HG02970 (cell line): ENCODE results near the gene MTHFSD.

Experiments
- ATAC-seq: cut with Tn5 transposase; IDR thresholded peaks from one replicate; pipeline ENCODE4 v1.9.1; 2021; ENCODE audit warnings: mild to moderate bottlenecking, moderate library complexity, moderate number of reproducible peaks; ENCODE audit not compliant: unreplicated experiment, low FRiP score

MTHFSD gene

DNA sequence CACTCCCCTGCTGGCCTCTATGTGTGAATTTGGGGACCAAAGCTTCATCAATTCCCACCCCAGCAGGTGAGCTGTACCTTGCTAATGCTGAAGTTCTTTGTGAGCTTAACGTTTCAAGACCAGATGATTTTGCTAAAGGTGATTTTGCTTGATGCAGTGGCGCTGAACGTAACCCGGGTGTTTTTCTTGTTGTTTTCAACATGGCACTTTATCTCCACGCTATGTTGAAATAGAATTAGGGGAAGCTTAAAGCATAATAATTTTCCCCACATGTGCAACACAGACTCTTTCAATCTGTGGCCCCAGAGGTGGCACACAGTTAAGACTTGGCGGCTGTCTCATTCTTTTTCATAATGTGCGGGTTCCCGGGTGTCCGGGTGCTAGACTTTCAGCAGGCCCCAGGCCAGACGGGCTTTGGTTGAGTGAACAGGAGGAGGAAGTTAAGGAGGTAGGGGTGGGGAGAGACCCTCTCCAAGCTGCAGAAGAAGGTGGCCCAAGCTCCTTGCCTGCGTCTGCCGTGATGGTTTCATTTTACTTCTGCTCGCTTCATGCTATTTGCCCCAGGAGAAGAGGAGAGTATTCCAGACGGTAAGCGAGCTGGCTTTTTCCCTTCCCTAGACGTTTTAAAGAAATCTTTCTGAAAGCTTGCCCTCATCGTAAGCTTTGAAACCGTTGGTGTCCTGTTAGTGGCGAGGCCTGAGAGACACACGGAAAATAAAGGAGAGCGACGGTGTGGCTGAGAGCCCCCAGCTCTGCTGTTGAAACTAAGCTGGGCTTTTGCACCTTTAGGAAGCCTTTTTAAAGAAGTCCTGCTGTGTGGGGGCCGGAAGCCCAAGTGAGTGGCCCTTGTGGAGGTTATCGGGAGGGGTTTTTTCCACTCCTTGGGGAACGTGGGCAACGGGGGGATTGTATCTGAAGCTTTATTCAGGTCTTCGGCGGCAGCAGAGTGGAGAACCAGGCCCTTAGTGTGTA lies 15.8 kb upstream of the MTHFSD start:
- ATAC-seq: no peak

- no peak for ATAC-seq
Measured at GRCh38 chr16:86569701-86570447, 14.8 kb upstream of the MTHFSD start.

- no peak for ATAC-seq
Measured at GRCh38 chr16:86568677-86569623, 13.9 kb upstream of the MTHFSD start.

- no peak for ATAC-seq
Measured at GRCh38 chr16:86567701-86568581, 12.9 kb upstream of the MTHFSD start.

- ATAC-seq: no peak
Measured at GRCh38 chr16:86566966-86567700, 12.1 kb upstream of the MTHFSD start.

DNA sequence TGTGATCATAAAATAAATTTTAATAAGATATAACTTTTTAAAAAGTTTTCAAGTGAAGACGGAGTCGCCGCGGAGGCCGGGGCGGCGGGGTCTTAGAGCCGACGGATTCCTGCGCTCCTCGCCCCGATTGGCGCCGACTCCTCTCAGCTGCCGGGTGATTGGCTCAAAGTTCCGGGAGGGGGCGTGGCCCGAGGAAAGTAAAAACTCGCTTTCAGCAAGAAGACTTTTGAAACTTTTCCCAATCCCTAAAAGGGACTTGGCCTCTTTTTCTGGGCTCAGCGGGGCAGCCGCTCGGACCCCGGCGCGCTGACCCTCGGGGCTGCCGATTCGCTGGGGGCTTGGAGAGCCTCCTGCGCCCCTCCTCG lies 11.5 kb upstream of the MTHFSD start, which contains the start of gene FOXC2:
Gene FOXC2 (plus strand): TSS at position 229 of the 365 bp plus-strand sequence. CDS start 507 bp downstream, outside the sequence.
- no peak for ATAC-seq

DNA sequence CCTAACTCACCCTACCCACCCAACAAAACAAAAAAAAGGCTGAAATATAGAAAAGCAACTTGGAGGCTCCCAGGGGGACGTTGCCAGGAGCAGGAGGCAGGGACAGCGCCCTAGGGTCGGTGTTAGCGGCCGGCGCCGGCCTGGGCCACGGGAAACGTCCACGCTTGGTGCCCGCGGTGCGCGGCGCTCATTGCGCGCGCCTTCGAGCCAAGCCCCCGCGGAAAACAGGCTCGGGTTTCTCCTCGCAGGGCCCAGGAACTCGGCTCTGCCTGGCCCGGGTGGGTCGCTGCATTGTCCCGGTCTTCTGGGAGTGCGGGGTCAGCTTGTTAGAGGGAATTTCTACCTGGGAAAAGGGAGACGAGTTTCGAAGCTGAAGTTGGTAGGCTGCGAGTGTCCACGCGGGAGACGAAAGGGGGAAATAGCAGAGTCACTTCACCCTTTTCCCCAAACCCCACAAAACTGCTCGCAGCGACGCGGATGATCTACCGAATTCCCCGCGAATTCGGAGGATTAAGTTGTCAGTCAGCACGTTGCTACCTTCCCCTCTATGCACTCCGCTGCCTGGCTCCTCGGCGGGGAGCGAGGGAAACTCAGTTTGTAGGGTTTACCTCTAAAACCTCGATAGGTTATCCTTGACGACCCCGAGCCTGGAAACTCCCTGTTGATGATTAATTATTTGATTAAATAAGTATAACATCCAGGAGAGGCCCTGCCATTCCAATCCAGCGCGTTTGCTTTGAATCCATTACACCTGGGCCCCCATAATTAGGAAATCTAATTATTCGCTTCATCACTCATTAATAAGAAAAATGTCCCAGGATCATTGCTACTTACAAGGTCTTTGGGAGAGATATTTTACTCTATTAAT lies 10.8 kb upstream of the MTHFSD start:
- ATAC-seq: no peak

- ATAC-seq: no peak
Measured at GRCh38 chr16:86565181-86565631, 10.2 kb upstream of the MTHFSD start.

DNA sequence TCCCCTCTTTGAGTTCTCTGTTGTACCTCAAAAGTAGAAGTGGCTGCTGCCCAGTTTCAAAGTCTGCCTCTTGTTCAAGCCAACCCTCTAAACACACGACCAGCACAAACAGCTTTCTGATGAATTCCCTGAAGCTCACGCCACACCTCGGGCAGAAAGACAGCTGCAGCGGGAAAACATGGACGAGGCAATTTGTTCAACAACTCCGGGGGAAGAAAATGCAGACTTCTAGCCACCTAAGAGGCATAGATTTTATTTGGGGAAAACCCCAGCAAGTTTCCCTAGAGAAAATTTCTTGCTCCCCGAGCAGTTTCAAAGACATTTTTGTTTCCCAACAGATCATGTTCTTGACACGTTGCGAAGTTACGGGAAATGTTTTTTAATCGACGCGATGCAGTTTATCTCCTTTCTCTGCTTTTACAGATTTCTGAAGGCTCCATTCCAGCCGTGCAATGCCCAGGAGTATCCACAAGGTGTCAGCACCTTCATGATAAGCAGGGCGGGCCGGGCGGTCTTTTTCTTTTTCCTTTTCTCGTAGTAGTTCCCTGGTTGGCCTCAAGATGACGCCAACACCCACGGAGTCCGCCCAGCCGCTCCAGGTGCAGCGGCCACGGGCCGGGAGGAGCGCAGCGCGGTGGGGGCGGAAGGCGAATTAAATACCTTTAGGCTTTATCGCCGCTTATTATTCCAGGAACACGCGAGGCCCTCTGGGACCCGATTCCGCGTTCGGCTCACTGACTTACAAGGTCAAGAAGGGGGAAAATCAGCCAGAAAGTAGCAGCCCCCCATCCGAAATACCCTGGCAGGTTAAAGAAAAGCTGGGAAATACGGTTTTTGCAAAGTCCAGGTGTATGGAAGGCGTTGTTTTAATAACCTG lies 8.7 kb upstream of the MTHFSD start:
- peak; percentile 78 for ATAC-seq

GRCh38 chr16:86562356-86562755 lies 7.3 kb upstream of the MTHFSD start:
- ATAC-seq: no peak

DNA sequence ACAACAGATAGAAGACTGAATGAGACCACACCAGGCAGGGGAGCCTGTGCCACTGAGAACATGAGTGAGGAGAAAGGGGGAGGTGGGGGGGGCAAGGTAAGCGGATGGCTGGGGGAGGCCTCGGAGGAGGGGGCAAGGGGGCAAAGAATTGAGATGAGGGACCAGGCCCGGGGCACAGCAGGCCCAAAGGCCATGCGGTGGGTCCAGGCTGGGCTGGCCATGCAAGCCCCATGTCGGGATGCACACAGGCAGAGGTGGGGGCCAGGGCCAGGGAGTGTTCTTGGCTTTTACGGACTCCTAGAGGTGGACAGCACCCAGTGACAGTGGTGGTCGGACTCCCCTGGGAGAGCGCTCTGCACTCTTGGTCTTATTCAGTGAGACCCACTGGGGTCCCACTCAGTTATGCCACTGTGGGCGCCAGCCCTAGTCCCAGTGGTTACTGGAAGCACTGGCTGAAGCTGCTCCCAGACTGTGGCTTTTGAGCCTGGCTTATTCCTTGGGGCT lies 4.8 kb upstream of the MTHFSD start:
- ATAC-seq: no peak

DNA sequence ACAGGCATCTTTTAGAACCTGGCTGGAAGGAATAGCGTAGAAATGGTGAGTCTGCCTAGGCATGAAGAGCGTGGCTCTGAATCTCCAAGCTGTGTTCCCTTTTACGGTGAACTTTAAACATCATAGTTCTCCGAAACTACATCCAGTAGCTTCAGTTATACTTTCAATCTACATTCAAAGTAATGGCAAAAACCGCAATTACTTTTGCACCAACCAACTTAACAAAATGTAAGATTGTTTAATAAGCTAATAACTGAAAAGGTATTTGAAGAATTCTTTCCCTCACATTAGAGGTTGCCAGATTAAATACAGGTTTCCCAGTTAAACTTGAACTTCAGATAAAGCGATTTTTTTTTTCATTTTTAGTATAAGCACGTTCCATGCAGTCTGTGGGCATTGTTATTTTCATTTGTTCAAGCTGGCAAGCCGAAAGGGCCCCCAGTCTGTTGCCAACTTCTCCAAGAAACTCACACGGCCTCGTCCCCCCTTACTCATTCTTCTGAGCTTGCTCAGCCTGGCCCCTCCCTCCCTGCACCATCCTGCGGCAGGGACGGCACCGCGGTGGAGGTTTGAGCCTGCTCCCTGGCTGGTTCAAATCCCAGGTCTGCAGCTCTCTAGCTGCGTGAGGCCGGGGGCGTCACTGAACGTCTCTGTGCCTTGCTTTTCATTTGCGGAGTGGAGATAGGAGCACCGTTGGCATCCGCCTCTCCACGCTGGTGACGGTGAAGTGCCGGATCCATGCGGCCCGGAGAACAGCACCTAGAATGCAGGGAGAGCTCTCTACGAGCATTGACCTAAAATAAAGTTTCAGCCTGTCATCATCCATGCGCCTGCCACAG lies 3.5 kb upstream of the MTHFSD start:
- ATAC-seq: no peak

DNA sequence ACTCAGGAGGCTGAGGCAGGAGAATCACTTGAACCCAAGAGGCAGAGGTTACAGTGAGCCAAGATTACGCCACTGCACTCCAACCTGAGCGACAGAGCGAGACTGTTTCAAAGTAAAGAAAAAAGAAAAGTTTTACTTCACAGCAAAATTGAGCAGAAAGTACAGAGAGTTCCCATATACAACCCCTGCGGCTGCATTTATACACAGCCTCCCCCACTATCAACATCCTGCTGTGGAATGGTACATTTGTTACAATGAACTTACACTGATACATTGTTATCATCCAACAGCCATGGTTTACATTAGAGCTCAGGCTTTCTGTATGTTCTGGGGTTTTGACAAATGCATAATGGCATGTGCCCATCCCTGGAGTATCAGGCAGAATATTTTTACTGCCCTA lies 2.6 kb upstream of the MTHFSD start:
- ATAC-seq: no peak

GRCh38 chr16:86556576-86556975 lies 1.5 kb upstream of the MTHFSD start:
- ATAC-seq: no peak

DNA sequence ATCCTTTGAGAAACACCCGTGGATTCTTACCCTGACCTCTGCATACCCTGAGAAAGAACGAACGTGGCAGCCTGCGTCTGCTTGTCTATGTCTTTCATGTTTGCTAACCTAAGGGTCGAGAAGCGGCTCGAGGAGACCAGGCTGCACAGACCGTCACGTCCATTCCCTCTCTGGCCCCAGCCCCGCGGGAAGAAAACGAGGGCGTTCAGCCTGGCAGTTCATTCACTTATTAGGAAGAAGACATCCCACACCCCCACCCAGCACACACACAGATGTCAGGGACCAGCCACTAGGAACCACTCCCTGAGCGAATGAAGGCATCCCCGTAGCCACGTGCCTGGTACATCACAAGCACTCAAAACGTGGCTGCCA lies 655 bp upstream of the MTHFSD start:
- ATAC-seq: no peak

GRCh38 chr16:86554599-86554916 lies 477 bp downstream of the MTHFSD start:
- no peak for ATAC-seq
